ENCODE results near the gene CRABP2. TPM values are rescaled to one million over a fixed set of nuclear protein-coding genes. Genes with fewer than 3 reads are reported as not detected.

CRABP2 gene
- 0.21 and 0.60 TPM in 2 replicates for total RNA-seq (2016; rRNA removed; fragmentation: Illumina TruSeq; extraction: Trizol)
- total RNA-seq (2016; cell fraction: cytosol; rRNA removed; fragmentation: Illumina TruSeq; extraction: Trizol; ENCODE audit: low read depth), result not detected in 2 replicates
- total RNA-seq (2016; cell fraction: insoluble cytoplasmic fraction; rRNA removed; fragmentation: Illumina TruSeq; extraction: Trizol), result 0.28 TPM in 1 of 2 replicates, not detected in the other
- not detected in 2 replicates for total RNA-seq (2016; cell fraction: membrane; rRNA removed; fragmentation: Illumina TruSeq; extraction: Trizol)
- not detected in 2 replicates for total RNA-seq (2016; cell fraction: nucleus; rRNA removed; fragmentation: Illumina TruSeq; extraction: Trizol)
- 0.37 and 0.40 TPM in 2 replicates for polyA plus RNA-seq (2011; rRNA removed)
- 0.14 and 0.16 TPM in 2 replicates for polyA plus RNA-seq (2011; cell fraction: cytosol; rRNA removed)
- 0.50 and 0.85 TPM in 2 replicates for polyA plus RNA-seq (2011; cell fraction: nucleus; rRNA removed)
- 1.3 TPM in 1 of 2 replicates, not detected in the other for polyA plus RNA-seq (2012)
- 0.24 TPM in 1 of 2 replicates, not detected in the other for polyA plus RNA-seq (2016; cell fraction: cytosol; fragmentation: Illumina TruSeq; extraction: Trizol; ENCODE audit: low read depth)
- polyA plus RNA-seq (2016; cell fraction: insoluble cytoplasmic fraction; fragmentation: Illumina TruSeq; extraction: Trizol; ENCODE audit: low read depth), result 0.57 and 0.99 TPM in 2 replicates
- polyA plus RNA-seq (2016; cell fraction: membrane; fragmentation: Illumina TruSeq; extraction: Trizol; ENCODE audit: low read depth), result not detected in 2 replicates
- 0.51 and 1.8 TPM in 2 replicates for polyA plus RNA-seq (2016; cell fraction: nucleus; fragmentation: Illumina TruSeq; extraction: Trizol; ENCODE audit: insufficient read depth, low read depth)
- polyA minus RNA-seq (2011; rRNA and poly(A)+ RNA removed; ENCODE audit: low replicate concordance), result 1.2 TPM in 1 of 2 replicates, not detected in the other
- polyA minus RNA-seq (2011; cell fraction: cytosol; rRNA and poly(A)+ RNA removed), result not detected in 2 replicates
- polyA minus RNA-seq (2011; cell fraction: nucleus; rRNA and poly(A)+ RNA removed), result not detected in 2 replicates
- Bru-seq, nascent RNA, result percentile 21 among the genes with signal in this experiment
- BruChase-seq, experiment 1, labeled RNA remaining after a 6-hour chase, result percentile 38 among the genes with signal in this experiment
- BruChase-seq, experiment 2, labeled RNA remaining after a 2-hour chase, result percentile 33 among the genes with signal in this experiment
- long read RNA-seq, experiment 1, result 0 reads
- long read RNA-seq, experiment 2, partial matches to known transcripts, result 0 of 1 reads
- long read RNA-seq, experiment 2, other reads (novel, unspliced or antisense), result 0 of 1 reads

DNA sequence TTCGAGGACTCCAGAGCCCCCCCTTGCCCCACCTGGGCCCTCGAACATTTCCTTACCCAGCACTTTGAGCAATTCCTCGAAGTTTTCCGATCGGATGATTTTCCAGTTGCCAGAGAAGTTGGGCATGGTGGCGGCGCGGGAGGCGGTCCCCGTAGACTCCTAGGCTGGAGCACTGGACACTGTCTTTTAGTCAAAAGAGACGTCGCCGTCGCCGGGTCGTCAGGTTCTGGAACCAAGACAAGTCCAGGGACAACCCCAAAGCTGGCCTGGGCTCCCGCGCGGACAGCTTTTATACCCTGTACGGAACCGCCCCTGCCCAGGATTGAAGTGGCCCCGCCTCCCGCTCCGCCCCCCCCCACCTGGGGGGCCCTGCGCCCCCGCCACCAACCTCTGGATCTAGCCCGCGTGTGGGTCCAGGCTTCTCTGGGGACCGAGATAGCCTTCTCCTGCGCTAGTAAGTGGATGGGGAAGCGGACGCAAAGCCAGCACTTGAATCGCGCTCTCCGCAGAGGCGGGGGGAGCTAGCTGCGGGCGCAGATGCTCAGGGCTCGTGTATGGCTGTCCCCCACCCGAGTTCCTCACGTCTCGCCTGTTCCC lies at the start of gene CRABP2:
CRABP2 (minus strand) TSS at position 263 of the 597 bp plus-strand sequence; CDS start at position 126, 137 bp downstream.
- Histone ChIP-seq H2AFZ (ENCODE audit: low read length) (no peak within 1 kb of the TSS), H4K20me1 (ENCODE audit: insufficient read depth, low read length) (no peaks in the 10 kb centered on the region), H3K9ac (ENCODE audit: insufficient read depth, low read depth, low read length) (no peak within 1 kb of the TSS; the same call in 1 of the 2 replicates), H3K4me3 (replicated peaks in 1 of 3; ENCODE audit: insufficient read depth in 1 of 3, low read depth in 2 of 3, low read length in 3 of 3) (peak within 1 kb of the TSS; percentile 41 to 66 (median 52)), H3K4me1 (ENCODE audit: insufficient read depth, low read length) (peaks cover 25% of the 10 kb centered on the region), H3K27ac (ENCODE audit: extremely low read length, insufficient read depth, low read length) (no peak within 1 kb of the TSS), H3K9me3 (ENCODE audit: low read length) (no peaks in the 10 kb centered on the region), H3K79me2 (ENCODE audit: insufficient read depth, low read length) (no peaks in the 10 kb centered on the region), H3K4me2 (ENCODE audit: low read depth, low read length) (peak within 1 kb of the TSS; percentile 91), H3K27me3 (ENCODE audit: control insufficient read depth in 1 of 2, insufficient read depth in 2 of 2, low read length in 2 of 2) (peaks cover 11 to 81% of the 10 kb centered on the region in 2 experiments), H3K36me3 (replicated peaks in 1 of 2; ENCODE audit: control insufficient read depth in 1 of 2, insufficient read depth in 2 of 2, low read length in 2 of 2) (no peaks in the 10 kb centered on the region)
- in situ Hi-C loops (cut with HindIII; ENCODE audit: extremely low pct_ligation_motif_present, low pct_unique_long_range_greater_than_20kb), result no loop called here
- ATAC-seq (peak; percentile 14), FAIRE-seq (no peak), DNase-seq (ENCODE audit: low spot score) (no peak)
- no TSS peak for BruUV-seq (replicated peaks)
- 4% methylated on average over 16 of the region's 42 CpGs for WGBS (ENCODE audit: low lambda C conversion rate)
- ChIA-PET CTCF (ENCODE audit: low intra/inter-chr PET ratio, low total read pairs) (interaction anchor here (2.0 to 3.0 kb wide), 2 partner anchors 16 to 20 kb away, joined by 6 to 30 read pairs; no protein-coding TSS in a partner anchor), POLR2A (interaction anchor here (1.2 to 3.2 kb wide), 5 partner anchors 16 to 44 kb away, joined by 3 to 20 read pairs (median 4); partner anchors contain the start of genes ISG20L2 and METTL25B)
- intact Hi-C loops (cut with micrococcal nuclease; ENCODE audit: unreplicated experiment), result no loop called here
- TF ChIP-seq KDM4B (CRISPR knock-in tag; IDR thresholded peaks at IDR 0.05), result no peak
- no peak for TF ChIP-seq ZNF354B (CRISPR knock-in tag; IDR thresholded peaks at IDR 0.05)
- no peak for TF ChIP-seq HOXA3 (CRISPR knock-in tag; IDR thresholded peaks at IDR 0.05)
- TF ChIP-seq POLR2AphosphoS5 (IDR thresholded peaks at IDR 0.05; ENCODE audit: low read depth, low read length), result no peak
- TF ChIP-seq THAP9 (CRISPR knock-in tag; IDR thresholded peaks at IDR 0.05; ENCODE audit: borderline replicate concordance), result no peak
- TF ChIP-seq ATRX (CRISPR knock-in tag; IDR thresholded peaks at IDR 0.05; ENCODE audit: borderline replicate concordance), result no peak
- no peak for TF ChIP-seq MAZ (IDR thresholded peaks at IDR 0.05; ENCODE audit: borderline replicate concordance, low read depth, low read length)
- 0 out of 2 replicates have a peak, but pooled peaks have one; percentile 10 for TF ChIP-seq MAZ (CRISPR knock-in tag; IDR thresholded peaks at IDR 0.05; ENCODE audit: low read depth)
- TF ChIP-seq GABPB1 (CRISPR knock-in tag; IDR thresholded peaks at IDR 0.05), result no peak
- TF ChIP-seq ARID5B (CRISPR knock-in tag; IDR thresholded peaks at IDR 0.05), result 0 out of 2 replicates have a peak, but pooled peaks have one; percentile 3
- TF ChIP-seq ZNF260 (CRISPR knock-in tag; IDR thresholded peaks at IDR 0.05; ENCODE audit: borderline replicate concordance, low read depth), result no peak
